Aorta (tissue), 5 donors: ENCODE data around the gene CCDC124. TPM values are rescaled to one million over a fixed set of nuclear protein-coding genes. Genes with fewer than 3 reads are reported as not detected.
A peak's percentile ranks its signal among the peaks of the same experiment; 100 is the strongest.

Experiments
- ATAC-seq: fragments of 200-7000 bp; cut with Tn5 transposase; one replicate; pipeline ENCODE4 v1.9.1; 2022; ENCODE audit warnings: moderate library complexity; ENCODE audit not compliant: low FRiP score
- DNase-seq, 2 donors: peaks; one replicate each; pipeline ENCODE4 v3.0.0-alpha.2; 2020
- H3K27ac ChIP-seq, 2 donors: one replicate each; pipeline ENCODE4 v1.5.1; 2013; ENCODE audit warnings: low read length in 2 of 2, mild to moderate bottlenecking in 2 of 2, moderate library complexity in 2 of 2, control low read depth in 1 of 2, inconsistent platforms in 1 of 2, low read depth in 1 of 2
- H3K27me3 ChIP-seq, 2 donors: one replicate each; pipeline ENCODE4 v1.6.1; 2013; ENCODE audit warnings: control low read depth in 1 of 2, low read length in 1 of 2, mild to moderate bottlenecking in 1 of 2, moderate library complexity in 1 of 2; ENCODE audit not compliant: insufficient read depth in 2 of 2, control insufficient read depth in 1 of 2
- H3K36me3 ChIP-seq, 2 donors: one replicate each; pipeline ENCODE4 v1.6.1; 2013; ENCODE audit warnings: control low read depth in 1 of 2, low read length in 1 of 2, mild to moderate bottlenecking in 1 of 2; ENCODE audit not compliant: insufficient read depth in 2 of 2, control insufficient read depth in 1 of 2
- H3K4me1 ChIP-seq, 2 donors: one replicate each; pipeline ENCODE4 v1.6.1; 2013; ENCODE audit warnings: low read length in 2 of 2, control low read depth in 1 of 2, mild to moderate bottlenecking in 1 of 2, moderate library complexity in 1 of 2; ENCODE audit not compliant: insufficient read depth in 2 of 2, control insufficient read depth in 1 of 2
- H3K4me3 ChIP-seq, 2 donors: one replicate each; pipeline ENCODE4 v1.5.1; 2013; ENCODE audit warnings: low read length in 2 of 2, control low read depth in 1 of 2, mild to moderate bottlenecking in 1 of 2
- H3K9me3 ChIP-seq: one replicate; pipeline ENCODE4 v1.6.1; 2013; ENCODE audit warnings: mild to moderate bottlenecking, low read length; ENCODE audit not compliant: control insufficient read depth
- WGBS, 2 donors: extraction: QIAGEN DNeasy Blood & Tissue Kit; methylation state at CpG; one replicate each; pipeline ENCODE4 v1.1.7; 2013; 5-methylcytosine and 5-hydroxymethylcytosine counted together
- intact Hi-C, 2 donors: fragments of 100-400 bp; cut with DNase I; formaldehyde crosslinking; loops; one replicate each; pipeline versions ENCODE4 v1.14.2 to v1.15.0; 2022
- polyA plus RNA-seq, 2 donors: library from polyadenylated mRNA; stranded (reverse); fragments of 200-250 nt; gene quantifications; one replicate each; pipeline ENCODE4 v1.2.3, GENCODE V29; 2013
- total RNA-seq, 2 donors: library from RNA; stranded (reverse); fragmentation: NEBNext Ultra II Directional; extraction: Animal tissue kit (Norgen Biotek cat#: 25700); gene quantifications; one replicate each; pipeline ENCODE4 v1.2.1, GENCODE V29; 2021
- donor health status: healthy with polysubstance abuse.
- donor health status: Bipolar disorder and iron deficiency.
- donor health status: DM: no; HTN: no; CAD: no.
- donor health status: DM: no; HTN: no; CAD: no.
- donor health status: DM: yes; HTN: yes; CAD: no.

Gene CCDC124
- total and polyA plus RNA-seq, 4 donors = 48.9 to 162 (median 90.7) TPM

DNA sequence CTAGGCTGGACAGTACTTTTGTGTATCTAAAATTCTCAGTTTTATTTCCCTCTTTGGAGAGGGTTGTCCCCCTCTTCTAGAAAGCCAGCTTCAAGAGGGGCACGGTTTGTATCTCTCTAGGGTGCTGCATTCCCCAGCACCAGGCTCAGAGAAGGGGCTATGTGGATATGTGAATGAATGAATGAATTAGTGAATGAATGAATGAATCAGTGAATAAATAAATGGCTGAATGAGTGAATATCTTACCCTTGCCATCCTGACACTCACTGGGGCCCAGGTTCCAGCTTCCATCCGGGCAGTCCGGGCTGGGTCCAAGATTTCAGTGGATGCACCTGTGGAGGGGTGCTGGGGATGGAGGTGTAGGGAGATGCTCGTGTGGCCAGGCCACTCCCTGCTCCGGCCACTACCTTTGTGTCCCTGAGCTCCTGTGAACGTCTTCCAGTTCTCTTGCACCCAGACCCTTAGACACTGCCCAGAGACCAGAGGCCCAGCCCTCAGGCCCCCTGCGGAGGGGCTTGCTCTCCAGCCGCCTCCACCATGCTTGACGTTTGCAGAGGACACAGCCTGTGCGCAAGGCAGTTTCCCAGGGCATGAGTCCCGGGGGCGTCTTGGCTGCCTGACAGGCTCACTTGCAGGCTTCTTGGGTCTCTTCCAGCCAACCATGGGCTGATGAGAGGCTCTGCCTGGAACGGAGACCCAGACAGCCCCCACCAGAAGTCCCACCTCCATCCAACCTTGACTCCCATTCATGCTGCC, 31.3 kb downstream of the CCDC124 start:
- intact Hi-C loops = no loop called here
- DNase-seq (no peak), ATAC-seq (no peak)
- Histone ChIP-seq H3K27me3 (peaks cover 0 to 4% of the 10 kb centered on the region in 2 donors), H3K36me3 (no peaks in the 10 kb centered on the region), H3K4me3 (no peak overlapping the region), H3K4me1 (no peaks in the 10 kb centered on the region), H3K27ac (no peak overlapping the region), H3K9me3 (no peaks in the 10 kb centered on the region)
- WGBS, 2 donors = 35 to 37% methylated on average over 13 of the region's 13 CpGs

DNA sequence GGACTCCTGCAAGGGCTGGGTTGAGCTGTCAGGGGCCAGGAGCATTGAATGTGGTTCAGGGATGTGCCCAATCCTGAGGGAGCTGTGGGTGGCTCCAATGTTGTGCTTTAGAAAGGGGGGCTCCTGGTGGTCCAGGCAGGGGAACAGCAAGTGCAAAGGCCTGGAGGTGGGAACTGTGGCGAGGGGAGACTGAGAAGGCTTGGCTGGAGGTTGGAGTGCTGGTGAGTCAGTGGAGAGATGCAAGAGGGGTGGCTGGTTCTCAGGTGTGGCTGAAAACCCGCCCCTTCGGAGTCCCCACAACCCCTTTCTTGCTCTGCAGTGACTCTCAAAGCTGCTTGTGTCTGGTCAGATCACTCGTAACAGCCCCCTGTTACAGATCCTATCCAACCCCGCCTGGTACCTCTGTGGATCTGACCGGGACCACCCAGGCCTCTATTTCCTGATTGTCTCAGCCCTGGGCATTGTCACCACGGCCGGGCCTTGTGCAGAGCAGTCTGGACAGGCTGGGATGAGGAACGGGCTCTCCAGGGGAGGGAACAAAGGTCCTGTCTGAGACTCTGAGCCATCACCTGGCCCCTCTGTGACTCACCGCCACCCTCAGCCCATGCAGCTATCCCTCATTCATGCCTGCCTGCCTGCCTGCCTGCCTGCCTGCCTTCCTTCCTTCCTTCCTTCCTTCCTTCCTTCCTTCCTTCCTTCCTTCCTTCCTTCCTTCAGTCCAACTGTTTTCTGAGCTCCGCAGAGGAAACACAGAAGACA, 32.7 kb downstream of the CCDC124 start:
- no peaks in the 10 kb centered on the region for H3K4me1 ChIP-seq
- 60 to 62% methylated on average over 10 to 11 of the region's 11 CpGs for WGBS, 2 donors
- H3K9me3 ChIP-seq = no peaks in the 10 kb centered on the region
- H3K27ac ChIP-seq = no peak overlapping the region
- DNase-seq (no peak), ATAC-seq (no peak)
- peaks cover 0 to 4% of the 10 kb centered on the region in 2 donors for H3K27me3 ChIP-seq
- intact Hi-C loops = no loop called here
- H3K4me3 ChIP-seq = no peak overlapping the region
- no peaks in the 10 kb centered on the region for H3K36me3 ChIP-seq

DNA sequence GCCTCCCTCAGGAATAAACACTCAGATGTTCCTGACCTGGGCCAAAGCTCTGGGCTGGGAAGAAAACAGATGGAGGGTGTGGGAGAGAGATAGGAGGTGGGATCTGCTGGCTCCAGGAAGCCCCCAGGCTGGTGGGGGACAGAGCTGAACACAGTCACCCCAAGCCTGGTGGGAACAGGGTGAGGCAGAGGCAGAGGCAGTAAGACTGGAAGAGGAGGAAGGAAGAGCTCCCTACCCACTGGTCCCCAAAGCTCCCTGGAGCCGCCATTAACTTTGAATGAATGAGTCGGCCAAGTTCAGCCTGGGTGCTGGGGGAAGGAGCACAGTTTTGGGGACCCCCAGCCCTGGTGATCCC, 33.3 kb downstream of the CCDC124 start:
- H3K4me1 ChIP-seq = no peaks in the 10 kb centered on the region
- no peak overlapping the region for H3K27ac ChIP-seq
- DNase-seq = peak in 1 of 2 donors; percentile 57
- no peaks in the 10 kb centered on the region for H3K36me3 ChIP-seq
- H3K27me3 ChIP-seq = peaks cover 0 to 4% of the 10 kb centered on the region in 2 donors
- intact Hi-C loops = no loop called here
- no peaks in the 10 kb centered on the region for H3K9me3 ChIP-seq
- 73 to 74% methylated on average over 2 of the region's 2 CpGs for whole genome bisulfite sequencing, 2 donors
- no peak overlapping the region for H3K4me3 ChIP-seq
- no peak for ATAC-seq

DNA sequence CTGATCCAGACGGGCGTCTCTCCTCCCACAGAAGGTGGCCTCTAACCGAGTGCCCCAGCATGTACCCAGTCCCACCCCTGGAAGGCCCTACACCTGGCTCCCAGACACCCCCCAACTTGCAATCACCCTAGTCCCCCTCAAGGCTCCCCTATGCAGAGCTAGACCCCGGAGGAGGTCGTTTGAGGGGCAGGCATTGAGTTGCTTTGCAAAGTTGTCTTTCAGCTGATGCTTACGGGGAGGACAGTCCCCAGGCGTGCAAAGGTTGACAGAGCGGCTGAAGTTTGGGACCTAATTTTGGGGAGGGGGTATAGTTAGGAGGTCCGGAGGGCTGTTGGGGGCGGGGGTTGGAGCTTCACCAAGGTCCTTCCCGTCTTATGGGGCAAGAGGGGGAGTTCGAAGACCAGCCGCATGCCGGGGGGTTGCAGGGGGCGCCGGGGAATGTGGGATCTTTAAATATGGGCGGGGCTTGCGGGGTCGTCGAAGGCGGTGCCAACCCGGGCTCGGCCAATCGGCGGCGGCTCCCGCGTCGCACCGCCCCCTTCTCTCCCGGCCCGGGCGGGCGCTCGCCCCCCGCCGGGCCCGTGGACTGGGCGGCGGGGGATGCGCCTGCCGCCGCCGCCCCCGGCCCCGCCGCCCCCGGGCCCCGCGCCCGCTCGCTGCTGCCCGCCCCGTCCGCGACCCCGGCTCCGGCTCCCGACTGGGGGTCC, 33.9 kb downstream of the CCDC124 start, which contains the start of gene KCNN1:
Gene KCNN1 (plus strand): TSS at position 558 of the 707 bp plus-strand sequence. CDS start 6,782 bp downstream, outside the sequence.
- H3K4me3 ChIP-seq = peak within 1 kb of the TSS in 1 of 2 donors; percentile 1
- peaks cover 0 to 4% of the 10 kb centered on the region in 2 donors for H3K27me3 ChIP-seq
- H3K9me3 ChIP-seq = no peaks in the 10 kb centered on the region
- intact Hi-C loops = no loop called here
- DNase-seq = no peak
- no peak for ATAC-seq
- no peaks in the 10 kb centered on the region for H3K4me1 ChIP-seq
- no peak within 1 kb of the TSS for H3K27ac ChIP-seq
- no peaks in the 10 kb centered on the region for H3K36me3 ChIP-seq
- WGBS, 2 donors = 5 to 12% methylated on average over 17 to 59 of the region's 59 CpGs

DNA sequence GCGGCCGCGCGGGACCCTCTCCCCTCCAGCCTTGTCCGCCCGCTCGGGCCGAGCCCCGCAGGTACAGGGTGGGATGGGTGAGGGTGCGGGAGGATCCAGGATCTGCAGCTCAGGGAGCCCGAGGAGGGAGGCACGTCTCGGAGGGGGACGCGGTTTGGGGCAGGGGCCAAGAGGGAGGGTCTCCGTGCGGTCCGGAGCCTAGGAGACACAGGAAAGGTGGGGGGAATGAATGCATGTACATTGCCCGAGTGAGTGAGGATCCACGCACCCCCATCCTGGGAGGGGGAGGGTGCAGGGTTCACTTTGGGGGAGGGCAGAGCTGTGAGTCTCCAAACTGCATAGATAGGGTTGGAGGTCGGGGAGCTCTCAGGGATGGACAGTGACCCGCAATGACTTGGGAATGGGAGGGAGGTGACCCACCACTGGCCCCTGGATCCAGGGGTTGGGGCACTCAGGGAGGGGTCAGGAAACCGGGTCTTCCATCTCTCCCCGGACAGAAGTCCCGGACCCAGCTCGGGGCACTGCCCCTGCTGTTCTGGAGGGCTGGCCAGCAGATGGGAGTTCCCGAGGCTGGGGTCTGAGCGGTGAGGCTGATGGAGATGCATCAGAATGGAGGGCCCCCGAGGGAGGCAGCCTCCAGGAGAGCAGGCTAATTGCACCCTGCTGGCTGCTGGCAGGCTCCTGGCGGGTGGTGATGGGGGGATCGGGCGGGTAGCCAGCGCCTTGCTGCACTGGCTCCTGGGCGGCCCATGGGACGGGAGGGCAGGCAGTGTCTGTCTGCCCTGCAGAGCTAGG, 34.6 kb downstream of the CCDC124 start:
- WGBS, 2 donors = 1 to 4% methylated on average over 33 to 35 of the region's 35 CpGs
- no peaks in the 10 kb centered on the region for H3K36me3 ChIP-seq
- peak overlapping the region in 1 of 2 donors; percentile 1 for H3K4me3 ChIP-seq
- no peaks in the 10 kb centered on the region for H3K4me1 ChIP-seq
- no peak overlapping the region for H3K27ac ChIP-seq
- H3K9me3 ChIP-seq = no peaks in the 10 kb centered on the region
- DNase-seq = no peak
- no peak for ATAC-seq
- H3K27me3 ChIP-seq = peaks cover 0 to 4% of the 10 kb centered on the region in 2 donors
- intact Hi-C loops = no loop called here

DNA sequence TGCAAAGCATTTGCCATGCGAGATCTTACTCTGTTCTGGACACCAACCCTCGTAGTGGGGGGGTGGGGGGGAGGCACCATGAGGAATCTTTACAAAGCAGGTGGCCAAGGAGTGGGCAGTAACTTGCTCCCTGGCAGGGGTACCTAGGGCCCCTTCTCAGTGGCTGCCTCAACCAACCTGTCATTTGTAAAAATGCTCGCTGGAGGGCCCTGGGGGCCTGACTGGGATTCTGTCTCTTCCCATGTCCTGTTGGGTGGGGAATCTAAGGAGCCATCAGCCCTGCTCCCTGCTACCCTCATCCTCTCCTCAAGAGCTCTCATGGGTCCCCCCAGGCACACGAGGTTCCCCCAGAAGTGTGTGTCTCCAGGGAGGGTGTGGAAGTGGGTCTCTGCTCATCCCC, 35.5 kb downstream of the CCDC124 start:
- H3K27ac ChIP-seq = no peak overlapping the region
- no peak overlapping the region for H3K4me3 ChIP-seq
- no peaks in the 10 kb centered on the region for H3K4me1 ChIP-seq
- ATAC-seq (no peak), DNase-seq (no peak)
- H3K36me3 ChIP-seq = no peaks in the 10 kb centered on the region
- WGBS, 2 donors = 61 to 74% methylated on average over 4 of the region's 4 CpGs
- peaks cover 0 to 4% of the 10 kb centered on the region in 2 donors for H3K27me3 ChIP-seq
- no peaks in the 10 kb centered on the region for H3K9me3 ChIP-seq
- intact Hi-C loops = no loop called here

DNA sequence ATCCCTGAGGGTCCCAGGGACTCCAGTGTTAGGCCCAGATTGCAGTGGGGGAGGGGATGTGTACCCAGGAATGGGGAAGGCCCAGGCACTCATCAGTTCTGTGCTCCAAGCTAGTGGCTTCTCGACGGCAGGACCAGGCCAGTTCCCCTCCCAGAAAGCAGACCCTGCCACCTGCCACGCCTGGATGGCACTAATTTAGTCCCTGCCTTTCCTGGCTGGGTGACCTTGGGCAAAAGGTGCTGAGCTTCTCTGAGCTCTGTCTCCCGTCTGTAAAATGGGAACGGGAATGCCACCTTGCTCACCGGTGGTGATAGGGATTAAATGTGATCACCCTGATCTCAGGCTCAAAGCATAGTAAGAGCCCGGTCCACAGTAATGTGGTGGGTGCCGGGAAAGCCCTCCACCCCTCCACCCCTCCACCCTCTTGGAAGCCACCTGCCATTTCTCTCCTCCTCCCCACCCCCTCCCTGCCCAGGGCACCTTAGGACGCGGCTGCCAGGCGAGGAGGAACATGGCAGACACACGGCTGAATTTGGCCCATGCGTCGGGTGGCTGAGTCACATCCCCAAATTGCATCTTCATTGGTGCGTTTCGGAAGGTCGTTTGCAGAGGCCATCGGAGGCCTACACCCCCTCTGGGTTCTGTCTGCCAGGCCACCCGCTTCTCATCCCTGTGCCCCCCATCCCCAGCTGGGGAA, 36.4 kb downstream of the CCDC124 start:
- H3K27ac ChIP-seq = no peak overlapping the region
- DNase-seq = no peak
- H3K36me3 ChIP-seq = no peaks in the 10 kb centered on the region
- no peaks in the 10 kb centered on the region for H3K4me1 ChIP-seq
- no peaks in the 10 kb centered on the region for H3K9me3 ChIP-seq
- intact Hi-C loops = no loop called here
- peaks cover 0 to under 1% of the 10 kb centered on the region in 2 donors for H3K27me3 ChIP-seq
- ATAC-seq = no peak
- 82 to 86% methylated on average over 19 of the region's 19 CpGs for WGBS, 2 donors
- H3K4me3 ChIP-seq = no peak overlapping the region

DNA sequence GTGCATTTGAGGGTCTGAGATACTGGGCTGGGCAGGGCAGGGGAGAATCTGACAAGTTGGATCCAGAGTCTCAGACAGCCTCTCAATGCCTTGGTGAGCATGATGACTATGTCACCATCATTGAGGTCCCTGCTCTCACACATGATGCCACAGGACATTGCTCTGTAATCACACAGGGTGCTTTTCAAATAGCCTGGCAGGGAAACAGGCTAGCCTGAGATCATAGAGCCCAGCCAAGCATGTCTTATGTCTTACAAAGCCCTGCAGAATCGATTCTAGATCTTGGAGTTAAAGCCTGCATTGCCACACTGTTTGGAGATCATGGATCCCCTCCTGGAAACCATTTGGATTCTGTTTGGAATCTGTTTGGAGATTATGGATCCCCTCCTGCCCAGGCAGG, 39.4 kb downstream of the CCDC124 start:
- no peak overlapping the region for H3K27ac ChIP-seq
- no peaks in the 10 kb centered on the region for H3K9me3 ChIP-seq
- intact Hi-C loops = no loop called here
- ATAC-seq (no peak), DNase-seq (no peak)
- no peak overlapping the region for H3K4me3 ChIP-seq
- no peaks in the 10 kb centered on the region for H3K27me3 ChIP-seq
- H3K4me1 ChIP-seq = no peaks in the 10 kb centered on the region
- 55 to 62% methylated on average over 1 of the region's 1 CpG for WGBS, 2 donors
- no peaks in the 10 kb centered on the region for H3K36me3 ChIP-seq
